NCI-H1048 (cell line): ENCODE data around the gene PAXX.

Experiments used
- DNase-seq: peaks from one replicate; lab custom pipeline; 2025; lab: John Stamatoyannopoulos, UW

PAXX gene

GRCh38 chr9:136982232-136983051 lies 9.8 kb upstream of the PAXX start, which contains the start of gene LCNL1:
LCNL1 (plus strand) TSS chr9:136982993; CDS start chr9:136983587, 594 bp downstream.
- DNase-seq: no peak

DNA sequence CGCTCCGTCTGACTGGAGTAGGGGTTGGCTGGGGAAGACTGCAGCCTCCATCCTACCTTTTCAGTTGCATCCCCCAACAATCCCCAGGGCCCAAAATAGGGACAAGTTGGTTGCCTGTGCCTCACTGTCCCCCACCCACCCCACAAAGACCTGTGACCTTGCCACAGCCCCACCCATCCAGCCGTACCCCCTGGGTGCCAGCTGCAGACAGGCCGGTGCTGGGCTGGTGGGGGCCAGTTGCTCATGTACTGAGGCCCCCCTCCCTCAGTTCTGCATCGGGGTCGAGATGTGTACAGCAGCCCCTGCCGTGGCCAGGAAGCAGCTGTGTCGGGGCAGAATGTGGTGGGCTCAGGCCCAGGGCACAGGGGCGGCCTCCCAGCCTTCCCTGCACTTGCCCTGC lies 9.1 kb upstream of the PAXX start:
- DNase-seq: no peak

DNA sequence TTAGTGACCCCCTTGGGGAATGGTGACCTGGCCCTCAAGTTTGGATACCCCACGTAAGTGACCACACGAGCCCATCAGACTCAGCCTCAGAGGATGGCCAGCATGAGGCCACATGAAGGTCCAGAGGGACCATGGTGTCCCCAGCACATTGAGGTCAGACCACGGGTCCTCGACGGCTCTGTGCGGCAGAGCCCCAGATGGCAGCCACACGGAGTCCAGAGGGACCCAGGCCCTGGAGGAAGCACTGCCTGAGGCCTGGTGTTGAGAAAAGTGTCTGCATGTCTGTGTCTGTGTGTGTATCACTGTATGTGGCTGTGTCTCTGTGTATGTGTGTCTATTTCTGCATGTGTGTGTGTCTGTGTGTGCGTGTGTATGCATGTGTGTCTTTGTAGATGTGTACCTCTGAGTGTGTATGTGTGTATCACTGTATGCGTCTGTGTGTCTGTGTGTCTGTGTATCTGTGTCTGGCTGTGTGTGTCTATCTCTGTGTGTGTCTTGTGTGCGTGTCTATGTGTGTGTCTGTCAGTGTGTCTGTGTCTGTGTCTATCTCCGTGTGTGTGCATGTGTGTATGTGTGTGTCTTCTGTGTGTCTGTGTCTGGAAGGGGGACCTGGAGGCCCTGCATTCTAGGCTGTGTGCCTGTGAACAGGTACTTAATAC lies 8.4 kb upstream of the PAXX start:
- no peak for DNase-seq

DNA sequence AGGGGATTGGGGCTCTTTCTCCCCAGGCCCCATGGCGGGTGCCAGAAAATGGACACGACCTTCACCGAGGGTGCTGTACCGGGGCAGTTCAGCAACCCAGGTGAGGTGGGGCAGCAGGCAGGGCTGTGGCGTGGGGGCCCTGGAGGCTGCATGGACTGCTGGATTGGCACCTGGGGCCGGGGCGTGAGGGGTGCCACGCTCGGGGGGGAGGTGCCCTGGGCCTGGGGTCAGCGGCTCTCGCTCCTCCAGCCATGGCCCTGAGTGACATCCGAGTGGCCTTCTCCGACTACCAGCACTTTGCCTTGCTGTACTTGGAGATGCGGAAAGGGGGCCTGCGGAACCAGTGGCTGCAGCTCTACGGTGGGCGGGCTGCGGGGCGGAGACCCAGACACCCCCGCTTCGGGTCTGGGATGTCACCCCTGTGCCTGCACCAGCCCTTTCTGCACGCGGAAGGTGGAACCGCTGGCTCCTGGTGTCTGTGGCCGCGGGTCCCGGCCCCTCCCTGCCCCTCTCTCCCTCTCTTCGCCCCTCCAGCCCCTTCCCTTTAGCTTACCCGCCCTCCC lies 7.7 kb upstream of the PAXX start:
- DNase-seq: no peak

DNA sequence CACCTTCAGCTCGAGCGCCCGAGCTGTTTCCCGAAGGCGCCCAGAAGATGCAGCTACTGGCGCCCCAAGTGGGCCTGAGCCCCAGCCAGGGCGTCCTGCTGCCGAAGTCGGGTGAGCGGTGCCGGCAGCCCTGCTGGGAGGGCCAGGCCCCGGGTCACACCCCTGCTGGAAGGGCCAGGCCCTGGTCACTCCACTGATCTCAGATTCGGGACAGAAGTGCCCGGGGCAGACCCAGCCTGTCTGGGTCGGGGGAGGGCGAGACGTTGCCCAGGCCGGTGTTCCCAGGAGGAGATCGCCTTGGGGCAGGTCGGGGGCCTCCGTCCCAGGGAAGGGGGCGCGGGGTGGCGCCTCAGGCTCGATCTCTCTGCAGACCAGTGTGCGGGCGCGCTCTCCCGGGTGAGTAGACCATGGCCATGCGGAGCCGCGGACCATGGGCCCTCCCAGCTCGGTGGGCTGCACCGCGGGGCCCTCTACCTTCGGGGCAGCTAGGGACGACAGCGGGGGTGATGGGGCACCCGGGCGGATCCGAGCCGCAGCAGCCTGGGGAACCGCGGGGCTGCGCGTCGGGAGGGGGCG lies 7.1 kb upstream of the PAXX start:
- no peak for DNase-seq

DNA sequence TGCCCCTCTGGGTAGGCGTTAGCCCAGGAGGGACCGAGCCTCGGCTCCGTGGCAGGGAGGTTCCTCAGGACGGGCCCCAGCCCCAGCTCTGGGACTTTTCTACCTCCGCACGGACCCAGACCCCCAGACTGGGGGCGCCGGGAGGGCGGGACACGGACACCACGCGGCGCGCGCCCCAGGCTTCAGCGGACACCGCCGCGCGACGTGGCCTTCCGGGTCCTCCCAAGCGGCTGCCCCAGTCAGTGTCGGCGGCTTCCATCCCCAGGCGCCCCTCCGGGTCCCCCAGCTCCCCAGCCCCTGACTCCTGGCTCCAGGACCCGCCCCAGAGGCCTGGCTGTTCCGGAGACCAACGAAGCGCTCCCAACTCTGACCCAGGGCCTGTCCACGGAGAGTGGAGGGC lies 6.4 kb upstream of the PAXX start:
- DNase-seq: no peak

DNA sequence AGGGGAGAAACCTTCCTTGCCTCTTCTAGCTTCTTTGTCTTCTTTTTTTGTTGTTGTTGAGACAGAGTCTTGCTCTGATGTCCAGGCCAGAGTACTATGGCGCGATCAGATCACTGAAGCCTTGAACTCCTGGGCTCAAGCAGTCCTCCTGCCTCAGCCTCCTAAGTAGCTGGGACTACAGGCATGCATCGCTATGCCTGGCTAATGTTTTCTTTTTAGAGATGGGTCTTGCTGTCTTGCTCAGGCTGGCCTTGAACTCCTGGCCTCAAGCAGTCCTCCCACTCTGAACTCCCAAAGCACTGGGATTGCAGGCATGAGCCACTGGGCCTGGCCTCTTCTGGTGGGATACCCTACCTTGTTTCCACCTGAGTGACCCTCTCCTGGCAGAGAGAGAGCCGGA lies 3.4 kb upstream of the PAXX start:
- DNase-seq: no peak

DNA sequence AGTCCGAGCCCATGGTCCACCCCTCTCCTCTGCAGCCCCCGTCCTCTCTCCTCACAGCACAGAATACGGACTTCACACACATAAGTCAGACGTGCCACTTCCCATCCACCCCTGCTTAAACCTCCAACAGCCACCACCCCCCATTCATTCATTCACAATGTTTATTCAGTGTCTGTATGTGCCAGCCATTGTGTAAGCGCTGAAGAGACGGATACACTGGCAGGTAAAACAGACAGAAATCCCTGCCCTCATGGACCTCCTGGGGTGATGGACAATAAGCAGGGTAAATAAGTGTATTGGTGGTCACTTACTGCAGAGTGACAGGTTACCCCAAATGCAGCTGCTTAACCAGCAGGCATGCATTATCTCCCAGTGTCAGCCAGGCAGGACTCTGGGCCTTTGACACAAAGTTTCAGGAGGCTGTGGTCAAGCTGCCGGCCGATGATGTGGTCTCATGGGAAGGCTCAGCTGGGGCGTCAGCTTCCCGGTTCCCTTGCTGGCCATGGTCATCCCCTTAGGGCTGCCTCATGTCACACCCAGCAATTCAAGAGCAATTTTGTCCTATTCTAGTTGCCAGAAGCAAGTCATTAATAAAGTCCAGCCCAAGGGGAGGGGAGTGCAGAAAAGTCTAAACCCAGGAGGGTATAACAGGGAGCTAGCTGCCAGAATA lies 1.8 kb upstream of the PAXX start:
- no peak for DNase-seq

DNA sequence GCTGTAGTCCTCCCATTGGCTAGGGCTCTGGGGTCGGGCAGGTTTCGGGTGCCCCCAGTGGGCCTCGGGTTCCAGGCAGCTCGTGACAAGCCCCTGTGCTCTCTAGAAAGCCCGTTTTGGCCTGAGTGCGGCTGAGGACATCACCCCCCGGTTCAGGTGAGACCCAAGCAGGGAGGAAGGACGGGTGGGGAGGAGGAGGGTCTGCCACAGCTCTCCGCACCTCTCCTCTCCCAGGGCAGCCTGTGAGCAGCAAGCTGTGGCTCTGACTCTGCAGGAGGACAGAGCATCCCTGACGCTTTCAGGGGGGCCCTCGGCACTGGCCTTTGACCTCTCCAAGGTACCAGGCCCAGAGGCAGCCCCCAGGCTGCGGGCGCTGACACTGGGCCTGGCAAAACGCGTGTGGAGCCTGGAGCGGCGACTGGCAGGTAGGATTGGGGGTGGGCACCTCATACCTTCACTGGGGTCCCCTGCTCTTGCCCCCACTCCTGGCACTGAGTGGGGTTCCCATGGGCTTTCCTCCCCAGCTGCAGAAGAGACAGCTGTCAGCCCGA lies 672 bp downstream of the PAXX start:
- DNase-seq: no peak

GRCh38 chr9:136994180-136994887 lies 2.1 kb downstream of the PAXX start:
- no peak for DNase-seq

- no peak for DNase-seq
These were observed 2.6 kb downstream of the PAXX start for GRCh38 chr9:136994888-136995230.

GRCh38 chr9:136995362-136995761 lies 3.1 kb downstream of the PAXX start:
- no peak for DNase-seq

DNA sequence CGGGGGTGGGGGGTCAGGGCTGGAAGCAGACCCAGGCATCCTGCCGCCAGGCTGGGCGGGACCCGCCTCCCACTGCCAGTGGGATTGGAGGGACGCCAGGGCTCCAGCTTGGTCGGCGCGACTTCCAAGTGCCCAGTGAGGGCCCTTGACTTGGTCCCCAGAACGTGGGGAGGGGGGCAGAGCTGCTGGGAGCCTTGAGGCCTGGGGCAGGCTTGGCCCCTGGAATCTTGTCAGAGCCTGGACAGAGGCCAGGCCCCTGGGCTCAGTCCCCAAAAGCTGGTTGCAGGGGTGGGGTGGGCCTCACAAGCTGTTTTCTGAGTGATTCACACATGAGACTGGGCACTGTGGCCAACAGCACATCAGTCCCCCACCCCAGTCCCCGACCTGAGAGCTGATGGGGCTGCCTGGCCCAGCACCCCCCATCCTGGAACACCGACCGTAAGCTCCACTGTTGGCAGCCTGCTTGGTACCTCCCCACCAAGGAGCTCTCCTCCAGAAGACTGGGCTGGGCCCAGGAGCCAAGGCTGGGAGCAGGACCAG lies 3.6 kb downstream of the PAXX start:
- DNase-seq: no peak

DNA sequence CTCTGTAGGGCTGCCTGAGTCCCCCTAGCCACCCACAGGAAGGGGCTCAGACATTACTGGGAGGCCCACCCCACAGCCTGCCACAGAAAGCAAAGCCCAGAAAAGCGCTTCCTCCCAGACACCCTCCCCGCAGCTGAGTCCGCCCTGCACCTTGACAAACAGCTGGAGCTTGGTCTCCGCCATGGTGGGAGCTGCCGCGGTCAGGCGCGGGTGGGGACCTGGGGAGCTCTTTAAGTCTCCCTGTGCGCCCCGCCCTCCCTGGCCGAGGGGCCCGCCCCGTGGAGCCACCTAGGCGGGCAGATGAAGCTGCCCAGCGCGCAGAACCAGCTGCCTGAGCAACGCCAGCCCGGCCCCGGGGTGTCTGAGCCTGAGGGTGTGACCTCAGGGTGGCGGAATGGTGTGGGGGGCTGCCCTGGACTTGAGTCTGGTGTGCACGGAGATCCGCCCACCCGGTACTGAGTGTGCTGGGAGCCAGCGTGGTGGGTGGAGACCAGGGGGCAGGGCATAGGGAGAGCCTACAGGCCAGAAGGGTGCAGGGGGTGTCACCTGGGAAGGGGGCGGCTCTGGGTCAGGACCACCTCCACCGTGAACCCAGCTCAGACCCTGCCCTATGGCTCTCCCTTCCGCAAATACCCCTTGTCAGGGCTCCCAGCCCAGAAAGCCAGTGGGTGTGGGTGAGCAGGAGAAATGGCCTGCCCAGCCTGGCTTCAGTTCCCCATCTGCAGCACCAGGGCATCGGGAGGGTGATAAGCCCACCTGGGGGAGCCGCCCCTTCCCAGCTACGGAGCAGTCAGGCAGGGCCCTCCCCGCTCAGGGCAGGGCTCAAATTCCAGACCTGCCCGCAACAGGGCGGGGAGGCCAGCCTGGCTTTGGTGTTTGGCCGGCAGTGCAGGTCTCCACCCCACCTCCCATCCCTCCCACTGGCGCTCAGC lies 4.4 kb downstream of the PAXX start, which contains the start of gene CLIC3:
CLIC3 (minus strand) TSS at position 208 of the 932 bp plus-strand sequence; CDS start at position 183, 25 bp downstream.
- DNase-seq: no peak

DNA sequence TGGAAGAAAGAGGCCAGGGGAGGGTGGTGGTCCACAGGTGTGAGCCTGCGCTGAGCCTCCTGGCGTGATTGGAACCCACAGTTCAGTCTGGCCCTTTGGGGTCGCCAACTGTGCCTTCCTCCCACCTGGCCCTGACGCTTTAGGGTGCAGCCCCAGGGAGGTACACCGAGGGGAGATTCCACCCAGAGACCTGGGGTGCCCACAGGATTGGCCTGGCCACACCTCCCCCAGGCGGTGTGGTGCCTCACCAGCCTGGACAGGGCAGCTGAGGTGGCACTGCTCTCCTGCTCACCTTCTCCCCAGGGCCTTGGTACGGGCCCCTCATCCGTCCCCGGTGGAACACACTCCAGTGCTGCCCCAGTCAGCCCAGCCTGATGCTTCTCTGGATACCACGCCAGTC lies 5.1 kb downstream of the PAXX start:
- no peak for DNase-seq

GRCh38 chr9:136997830-136998234 lies 5.6 kb downstream of the PAXX start:
- no peak for DNase-seq

DNA sequence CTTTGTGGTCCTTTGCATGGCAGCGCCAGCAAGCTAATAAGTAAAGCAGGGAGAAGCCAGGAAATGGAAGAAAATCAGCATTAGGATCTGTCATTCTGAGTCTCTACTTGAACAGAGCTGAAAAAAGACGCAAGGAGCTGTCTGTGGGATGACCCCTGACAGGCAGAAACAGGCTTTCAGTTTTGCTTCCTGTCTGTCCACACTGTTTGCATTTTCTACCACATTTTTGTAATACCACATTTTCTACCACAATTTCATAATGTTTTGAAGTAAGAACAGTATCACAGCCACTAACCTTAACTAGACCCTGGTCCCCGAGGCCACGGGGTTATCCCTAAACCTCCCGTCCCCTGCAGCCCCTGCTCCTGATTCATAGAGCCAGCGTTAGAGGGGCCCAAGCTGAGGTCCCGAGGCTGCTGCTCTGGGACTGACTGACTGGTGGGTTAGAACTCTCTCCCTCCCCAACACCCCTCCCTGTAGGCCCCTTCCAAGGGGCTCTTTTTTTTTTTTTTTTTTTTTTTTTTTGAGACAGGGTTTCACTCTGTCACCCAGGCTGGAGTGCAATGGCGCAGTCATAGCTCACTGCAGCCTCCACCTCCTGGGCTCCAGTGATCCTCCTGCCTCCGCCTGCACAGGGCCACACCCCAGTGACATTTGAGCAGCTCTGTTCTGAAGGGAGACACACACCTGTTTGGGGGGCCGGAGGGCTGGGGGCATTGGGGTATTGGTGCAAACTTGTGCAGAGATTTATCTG lies 8.1 kb downstream of the PAXX start:
- no peak for DNase-seq

DNA sequence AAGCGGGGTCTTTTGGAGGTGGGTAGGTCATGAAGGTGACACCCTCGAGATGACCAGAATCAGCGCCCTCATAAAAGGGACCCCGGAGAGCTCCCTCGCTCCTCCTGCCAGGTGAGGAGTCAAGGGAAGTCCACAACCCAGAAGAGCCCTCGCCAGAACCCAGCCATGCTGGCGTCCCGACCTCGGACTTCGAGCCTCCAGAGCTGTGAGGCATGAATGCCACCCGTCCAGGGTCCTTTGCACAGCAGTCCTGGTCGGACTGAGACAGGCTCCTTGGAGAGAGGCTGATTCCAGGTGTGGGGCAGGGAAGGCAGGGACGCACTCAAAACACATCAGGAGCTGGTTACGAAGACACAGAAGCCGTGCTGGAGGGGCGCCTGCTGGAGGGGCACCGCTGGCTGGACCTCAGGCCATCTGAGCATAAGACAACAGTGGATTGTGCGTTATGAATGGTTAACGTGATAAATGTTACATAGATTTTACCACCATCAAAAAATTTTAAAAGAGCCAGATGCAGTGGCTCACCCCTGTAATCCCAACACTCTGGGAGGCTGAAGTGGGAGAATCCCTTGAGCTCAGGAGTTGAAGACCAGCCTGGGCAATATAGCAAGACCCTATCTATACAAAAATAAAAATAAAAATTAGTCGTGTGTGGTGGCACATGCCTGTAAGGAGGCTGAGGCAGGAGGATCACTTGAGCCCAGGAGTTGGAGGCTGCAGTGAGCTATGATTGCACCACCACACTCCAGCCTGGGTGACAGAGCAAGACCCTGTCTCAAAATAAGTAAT lies 9.8 kb downstream of the PAXX start:
- DNase-seq: no peak
